SKM-1 (cell line): ENCODE data around the gene OR4C12.
A peak's percentile ranks its signal among the peaks of the same experiment; 100 is the strongest.
"Not testable (repeated sequence)": the region's sequence is repeated elsewhere in the genome, so short reads cannot be mapped to it uniquely, and the experiment has no call there.

ENCODE experiments used
- DNase-seq: peaks from one replicate; lab custom pipeline; 2025; ENCODE audit not compliant: unreplicated experiment; lab: John Stamatoyannopoulos, UW

The OR4C12 gene

GRCh38 chr11:49982435-49982834 lies at the start of gene OR4C12:
TSS of gene OR4C12 (minus strand) at chr11:49982535. CDS start at chr11:49982501, 34 bp downstream.
- DNase-seq = not testable (repeated sequence)

DNA sequence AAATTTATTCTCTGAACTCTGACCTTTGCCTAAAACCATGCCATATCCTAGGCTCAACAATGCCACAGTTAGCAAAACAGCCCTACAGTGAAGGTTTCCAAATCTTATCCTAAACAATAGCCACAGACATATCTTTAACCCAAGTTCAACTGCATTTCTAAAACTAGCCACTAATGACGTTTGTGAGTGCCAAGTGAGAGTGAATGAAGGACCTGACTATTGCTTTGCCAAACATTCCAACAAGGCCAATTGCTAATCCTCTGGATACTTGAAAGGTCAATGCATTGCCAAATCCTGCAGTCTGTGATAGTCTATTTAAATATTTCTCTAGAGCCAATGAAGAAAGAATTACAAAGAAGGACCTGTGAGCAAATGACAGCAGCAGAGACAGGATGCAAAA lies 47.9 kb upstream of the OR4C12 start:
- DNase-seq = no peak

- peak; percentile 41 for DNase-seq
Observed at GRCh38 chr11:49995565-49995964, 13.2 kb upstream of the OR4C12 start.

- not testable (repeated sequence) for DNase-seq
Observed at GRCh38 chr11:49973439-49973838, 8.9 kb downstream of the OR4C12 start.

DNA sequence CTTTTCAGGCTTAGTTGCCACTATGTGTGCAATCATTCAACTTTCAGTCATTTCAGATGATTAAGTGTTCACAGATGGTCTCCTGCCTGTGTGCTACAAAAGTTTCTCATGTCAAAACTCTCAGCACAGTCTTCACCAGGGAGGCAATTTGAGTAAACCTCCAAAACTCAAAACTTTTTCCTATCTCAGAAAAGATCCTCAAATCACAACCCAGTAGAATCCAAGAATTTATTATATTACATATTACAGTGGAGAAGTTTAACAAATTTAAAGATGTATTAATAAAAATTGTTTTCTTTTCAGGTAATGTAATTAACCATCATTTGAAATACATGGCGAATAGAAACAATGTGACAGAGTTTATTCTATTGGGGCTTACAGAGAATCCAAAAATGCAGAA lies 30.2 kb downstream of the OR4C12 start, which contains the start of gene OR4C13:
TSS of gene OR4C13 (plus strand) at position 301 of the 400 bp plus-strand sequence. CDS start at position 333, 32 bp downstream.
- no peak for DNase-seq

- not testable (repeated sequence) for DNase-seq
Observed at GRCh38 chr11:49948701-49949100, 33.6 kb downstream of the OR4C12 start.
